ENCODE results near the gene CASP5. TPM values are rescaled to one million over a fixed set of nuclear protein-coding genes. Genes with fewer than 3 reads are reported as not detected.
A peak's percentile ranks its signal among the peaks of the same experiment; 100 is the strongest.
"Not testable (repeated sequence)": the region's sequence is repeated elsewhere in the genome, so short reads cannot be mapped to it uniquely, and the experiment has no call there.

CASP5 gene
- under 1 TPM in 3 of 10 donors, not detected in 7; 0.27 to 0.79 (median 0.42) TPM for polyA plus RNA-seq (ENCODE audit: insufficient read length in 10 of 10)
- long read RNA-seq, donor 1 = 0 reads
- long read RNA-seq, donor 2 = 0 reads
- long read RNA-seq, donor 3 = 0 reads
- long read RNA-seq, donor 4 = 0 reads
- long read RNA-seq, donor 5 = 0 reads
- long read RNA-seq, donor 6 = 0 reads
- long read RNA-seq, donor 7 = 0 reads
- long read RNA-seq, donor 8 = 0 reads
- long read RNA-seq, donor 9 = 0 reads

GRCh38 chr11:105023003-105023402, at the start of gene CASP5:
Gene CASP5 (minus strand): TSS chr11:105023168. CDS start chr11:105023136, 32 bp downstream.
- DNase-seq = no peak

DNA sequence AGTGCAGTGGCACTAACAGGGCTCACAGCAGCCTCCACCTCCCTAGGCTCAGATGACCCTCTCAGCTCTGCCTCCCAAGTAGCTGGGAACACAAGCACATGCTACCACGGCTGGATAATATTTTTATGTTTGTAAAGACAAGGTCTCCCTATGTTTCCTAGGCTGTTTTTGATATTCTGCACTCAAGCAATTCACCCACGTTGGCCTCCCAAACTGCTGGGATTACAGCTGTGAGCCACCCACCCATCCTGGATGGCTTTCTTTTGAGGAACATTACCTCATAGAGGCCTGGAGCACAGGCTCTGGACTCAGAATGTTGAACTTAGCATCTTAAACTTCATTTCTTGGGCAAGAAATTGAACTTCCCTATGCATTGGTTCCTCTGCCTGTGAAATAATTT, 49.1 kb upstream of the CASP5 start:
- DNase-seq = not testable (repeated sequence)

DNA sequence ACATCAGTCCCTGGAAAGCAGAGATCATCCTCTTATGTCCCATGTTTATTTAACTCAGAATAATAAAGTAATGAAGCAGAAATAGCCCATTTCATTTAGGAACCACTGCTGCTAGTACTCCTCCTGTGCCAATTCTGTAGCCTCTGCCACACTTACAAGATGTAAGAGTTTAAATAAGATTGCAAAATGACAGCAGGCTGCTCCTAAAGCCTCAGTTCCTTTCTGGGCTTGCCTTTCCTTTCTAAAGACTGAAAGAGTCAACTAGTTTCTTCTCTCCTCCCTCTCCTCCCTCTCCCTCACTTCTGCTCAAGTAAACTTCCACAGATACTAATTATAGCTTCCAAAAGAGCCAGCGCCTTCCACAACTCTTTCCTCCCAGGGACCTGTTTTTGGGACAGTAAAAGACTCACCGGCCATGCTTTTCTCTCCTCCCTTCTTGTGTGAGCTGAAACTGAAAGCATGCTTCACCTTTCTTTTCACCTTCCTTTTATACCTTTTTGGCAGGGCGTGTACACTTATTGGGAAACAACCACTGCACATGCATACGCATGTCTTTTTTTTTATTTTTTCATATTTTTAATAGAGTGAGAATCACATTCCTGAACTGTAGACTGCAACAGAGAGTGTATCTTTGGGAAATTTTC, 48.2 kb upstream of the CASP5 start:
- no peak for DNase-seq

- DNase-seq = no peak
These were observed 47.3 kb upstream of the CASP5 start for GRCh38 chr11:105070306-105070705.

GRCh38 chr11:105069749-105070148, 46.8 kb upstream of the CASP5 start:
- not testable (repeated sequence) for DNase-seq

DNA sequence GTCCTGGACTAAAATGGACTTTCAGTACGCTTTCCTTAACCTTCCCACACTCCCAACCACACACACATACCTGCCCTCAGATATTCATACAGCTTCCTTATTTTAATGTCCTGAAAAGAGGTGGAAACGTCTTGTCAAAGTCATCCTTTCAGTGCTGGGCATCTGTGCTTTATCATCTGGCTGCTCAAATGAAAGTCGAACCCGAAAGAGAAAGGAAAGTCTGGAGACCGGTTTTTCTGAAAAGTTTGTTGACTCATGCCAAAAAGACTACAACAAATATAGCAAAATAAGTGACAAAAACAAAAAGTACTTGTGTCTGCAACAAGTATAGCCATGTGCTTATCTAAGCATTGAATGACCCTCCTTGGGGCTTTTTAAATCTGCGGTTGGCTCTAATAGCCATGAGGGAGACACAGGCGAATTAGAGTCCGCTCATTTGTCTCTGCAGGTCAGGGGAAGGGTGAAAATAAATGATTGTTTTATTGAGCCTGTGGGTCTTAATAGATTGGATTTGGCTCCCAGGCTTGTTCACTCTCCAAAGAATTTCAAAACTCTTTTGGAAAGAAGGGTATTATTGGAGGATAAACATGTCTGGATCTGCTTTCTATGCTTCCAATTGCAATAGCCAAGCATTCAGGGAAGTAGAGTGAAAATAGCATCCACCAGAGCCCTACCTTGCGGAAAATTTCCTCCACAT, 40.4 kb upstream of the CASP5 start:
- peak in 1 of 3 donors; percentile 61 for DNase-seq

GRCh38 chr11:105057432-105057831, 34.5 kb upstream of the CASP5 start:
- DNase-seq = no peak

DNA sequence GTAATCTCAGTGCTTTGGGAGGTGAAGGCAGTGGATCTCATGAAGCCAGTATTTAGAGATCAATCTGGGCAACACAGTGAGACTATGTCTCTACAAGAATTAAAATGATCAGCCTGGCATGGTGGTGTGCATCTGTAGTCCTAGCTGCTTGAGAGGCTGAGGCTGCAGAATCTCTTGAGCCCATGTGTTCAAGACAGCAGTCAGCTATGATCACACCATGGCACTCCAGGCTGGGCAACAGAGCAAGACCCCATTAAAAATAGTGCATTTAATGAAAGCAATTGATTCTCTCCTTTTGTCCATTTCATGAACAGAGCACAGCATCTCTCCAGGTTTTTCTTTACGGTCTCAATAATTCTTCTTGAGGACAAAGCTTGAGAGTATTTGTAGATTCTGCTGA, 33.5 kb upstream of the CASP5 start:
- no peak for DNase-seq

- DNase-seq = no peak
These were observed 31.9 kb upstream of the CASP5 start for GRCh38 chr11:105054723-105055493.

GRCh38 chr11:105052487-105052886, 29.5 kb upstream of the CASP5 start:
- no peak for DNase-seq

GRCh38 chr11:105051559-105051958, 28.6 kb upstream of the CASP5 start:
- DNase-seq = no peak

DNA sequence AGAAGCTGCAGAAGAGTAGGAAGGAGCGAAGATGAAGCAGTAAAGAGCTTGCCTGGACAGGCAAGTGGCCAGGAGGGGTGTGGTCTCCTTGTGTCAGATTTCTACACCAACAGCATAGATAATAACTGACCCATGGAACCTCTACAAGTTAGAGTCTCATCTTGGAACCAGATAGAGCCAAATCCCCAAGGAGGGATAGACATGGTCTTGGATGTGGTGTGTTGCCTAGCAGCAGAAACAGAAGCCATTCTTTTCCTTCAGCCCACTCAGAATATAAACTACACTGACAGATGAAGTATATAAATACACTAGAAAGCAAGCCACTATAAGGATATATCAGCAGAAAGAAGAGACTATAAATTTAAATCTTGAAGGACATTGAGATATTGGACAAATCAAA, 26.5 kb upstream of the CASP5 start:
- DNase-seq = peak in 2 of 3 donors; percentile 49 to 53

GRCh38 chr11:105046898-105047579, 24.1 kb upstream of the CASP5 start:
- peak in 2 of 3 donors; percentile 54 to 93 for DNase-seq

- peak in 1 of 3 donors; percentile 34 for DNase-seq
These were observed 22.8 kb upstream of the CASP5 start for GRCh38 chr11:105045676-105046296.

- DNase-seq = peak; percentile 44 to 82 (median 59)
These were observed 21.9 kb upstream of the CASP5 start, which contains the start of gene CARD16 for GRCh38 chr11:105044557-105045524. Gene CARD16 (minus strand): TSS chr11:105045335. CDS start chr11:105045297, 38 bp downstream.

DNA sequence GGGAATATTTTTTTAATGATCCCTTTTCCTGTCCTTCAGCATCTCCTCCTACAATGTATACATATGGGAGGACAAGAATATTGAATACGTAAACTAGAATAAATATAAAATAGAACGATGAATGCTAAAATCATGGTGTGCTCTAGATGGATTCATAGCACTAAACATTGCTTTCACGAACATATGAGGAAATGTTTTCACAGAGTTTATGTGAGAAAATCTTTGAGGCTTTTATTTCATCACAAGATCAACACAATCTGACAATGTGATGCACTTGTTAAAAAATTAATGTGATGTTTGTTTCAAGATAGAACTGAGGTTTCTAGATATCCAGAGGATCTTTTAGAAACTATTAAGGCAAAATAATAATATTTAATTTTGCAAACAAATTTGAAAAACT, 19.2 kb upstream of the CASP5 start:
- DNase-seq = no peak

GRCh38 chr11:105040703-105041102, 17.7 kb upstream of the CASP5 start:
- DNase-seq = no peak

- DNase-seq = peak; percentile 70 to 88 (median 76)
These were observed 12.0 kb upstream of the CASP5 start, which contains the start of gene CASP1 for GRCh38 chr11:105034813-105035620. Gene CASP1 (minus strand): TSS chr11:105035144. CDS start chr11:105035113, 31 bp downstream.

DNA sequence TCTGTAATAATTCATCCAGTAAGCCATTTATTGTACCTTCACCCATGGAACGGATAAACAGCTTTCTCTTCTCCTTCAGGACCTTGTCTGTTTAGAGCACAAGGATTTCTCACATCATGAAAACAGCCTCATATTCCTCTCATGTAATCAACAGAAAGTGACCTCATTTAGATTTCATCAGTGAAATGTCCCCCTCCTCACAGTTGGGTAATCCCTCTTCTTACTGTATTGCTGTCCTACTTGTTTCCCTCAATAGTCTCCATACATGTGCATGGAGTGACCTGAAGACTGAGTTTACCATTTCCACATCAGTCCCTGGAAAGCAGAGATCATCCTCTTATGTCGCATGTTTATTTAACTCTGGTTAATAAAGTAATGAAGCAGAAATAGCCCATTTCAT, 11.4 kb upstream of the CASP5 start:
- DNase-seq = not testable (repeated sequence)
